Common myeloid progenitor, CD34-positive (primary cell): ENCODE data around the gene MTRF1.

Experiments
- CTCF ChIA-PET: fragments of 350-600 bp; sonication (Branson Sonifier 250); formaldehyde crosslinking; loops from one replicate; lab custom pipeline; 2021; ENCODE audit warnings: antibody characterized with exemption; lab: Charles Lee
- POLR2A ChIA-PET: fragments of 350-600 bp; sonication (Branson Sonifier 250); formaldehyde crosslinking; loops from one replicate; lab custom pipeline; 2021; ENCODE audit warnings: antibody characterized with exemption; lab: Charles Lee
- DNase-seq, 3 donors: peaks; one replicate each; pipeline versions ENCODE4 v3.0.0 to v3.0.0-alpha.2; 2013
- H3K27ac ChIP-seq, 2 experiments: 1 replicate in 1 of 2; 2 replicates in 1 of 2; pipeline ENCODE4 v1.7.0; 2013; ENCODE audit warnings: inconsistent platforms in 2 of 2, low read length in 2 of 2, mild to moderate bottlenecking in 2 of 2, low read depth in 1 of 2, moderate library complexity in 1 of 2; ENCODE audit not compliant: severe bottlenecking in 2 of 2, insufficient read depth in 1 of 2, poor library complexity in 1 of 2
- H3K27me3 ChIP-seq, 5 experiments: replicated peaks in 2 of 5; 1 replicate in 3 of 5; 2 replicates in 2 of 5; pipeline versions ENCODE4 v1.6.1 to v1.7.0; 2013; ENCODE audit warnings: low read length in 4 of 5, mild to moderate bottlenecking in 2 of 5, moderate library complexity in 2 of 5, inconsistent platforms in 1 of 5; ENCODE audit not compliant: insufficient read depth in 5 of 5, control insufficient read depth in 4 of 5
- H3K36me3 ChIP-seq, 4 experiments: 1 replicate in 2 of 4; 2 replicates in 2 of 4; pipeline versions ENCODE4 v1.6.1 to v1.7.0; 2013; ENCODE audit warnings: low read length in 3 of 4, control low read depth in 1 of 4, mild to moderate bottlenecking in 1 of 4; ENCODE audit not compliant: control insufficient read depth in 4 of 4, insufficient read depth in 4 of 4
- H3K4me1 ChIP-seq, 4 experiments: 1 replicate in 3 of 4; 2 replicates in 1 of 4; pipeline versions ENCODE4 v1.6.1 to v1.7.1; 2013; ENCODE audit warnings: low read length in 3 of 4, mild to moderate bottlenecking in 3 of 4, control low read depth in 1 of 4, inconsistent platforms in 1 of 4, moderate library complexity in 1 of 4; ENCODE audit not compliant: control insufficient read depth in 4 of 4, insufficient read depth in 4 of 4; ENCODE audit errors: control extremely low read depth in 1 of 4
- H3K4me3 ChIP-seq, 7 experiments: 1 replicate in 4 of 7; 2 replicates in 3 of 7; pipeline versions ENCODE4 v1.5.1 to v1.7.0; 2013; ENCODE audit warnings: mild to moderate bottlenecking in 7 of 7, low read length in 6 of 7, moderate library complexity in 6 of 7, inconsistent platforms in 2 of 7, low read depth in 2 of 7, control low read depth in 1 of 7; ENCODE audit not compliant: insufficient read depth in 4 of 7, control insufficient read depth in 1 of 7; ENCODE audit errors: extremely low read depth in 1 of 7
- H3K9me3 ChIP-seq, 5 experiments: 1 replicate in 4 of 5; 2 replicates in 1 of 5; pipeline versions ENCODE4 v1.6.1 to v1.7.1; 2013; ENCODE audit warnings: low read length in 4 of 5, mild to moderate bottlenecking in 2 of 5, inconsistent platforms in 1 of 5, low read depth in 1 of 5, moderate library complexity in 1 of 5; ENCODE audit not compliant: control insufficient read depth in 4 of 5, insufficient read depth in 2 of 5; ENCODE audit errors: control extremely low read depth in 1 of 5
- WGBS: methylation state at CpG from one replicate; pipeline ENCODE4 v1.1.5; 2013; ENCODE audit not compliant: insufficient coverage; 5-methylcytosine and 5-hydroxymethylcytosine counted together

Gene MTRF1

GRCh38 chr13:41259875-41260501 is 3.4 kb downstream of the MTRF1 start:
- ChIA-PET CTCF (interaction anchor here (0.9 to 1.3 kb wide), 2 partner anchors 11 to 16 kb away, joined by 3 read pairs; no protein-coding TSS in a partner anchor), POLR2A (interaction anchor here (0.6 kb wide), 1 partner anchor 10 kb away, joined by 3 read pairs; no protein-coding TSS in a partner anchor)
- Histone ChIP-seq H3K9me3 (no peaks in the 10 kb centered on the region), H3K36me3 (peaks cover 8 to 35% (median 18%) of the 10 kb centered on the region in 4 experiments), H3K4me3 (no peak overlapping the region), H3K4me1 (peaks cover 2 to 7% (median 6%) of the 10 kb centered on the region in 4 experiments), H3K27ac (no peak overlapping the region), H3K27me3 (no peaks in the 10 kb centered on the region)
- DNase-seq = no peak
- 95% methylated on average over 5 of the region's 6 CpGs for WGBS

GRCh38 chr13:41257535-41257934 is 5.8 kb downstream of the MTRF1 start:
- CTCF ChIA-PET = no interaction called here
- DNase-seq = no peak
- peaks cover 8 to 45% (median 29%) of the 10 kb centered on the region in 4 experiments for H3K36me3 ChIP-seq
- H3K9me3 ChIP-seq = no peaks in the 10 kb centered on the region
- peaks cover 0 to 1% (median 1%) of the 10 kb centered on the region in 4 experiments for H3K4me1 ChIP-seq
- H3K27ac ChIP-seq = no peak overlapping the region
- no peak overlapping the region for H3K4me3 ChIP-seq
- POLR2A ChIA-PET = no interaction called here
- no peaks in the 10 kb centered on the region for H3K27me3 ChIP-seq

GRCh38 chr13:41254902-41255301 is 8.5 kb downstream of the MTRF1 start:
- Histone ChIP-seq H3K27ac (no peak overlapping the region), H3K36me3 (peaks cover 11 to 55% (median 26%) of the 10 kb centered on the region in 4 experiments), H3K9me3 (no peaks in the 10 kb centered on the region), H3K4me3 (no peak overlapping the region), H3K27me3 (no peaks in the 10 kb centered on the region), H3K4me1 (no peaks in the 10 kb centered on the region)
- CTCF ChIA-PET = interaction anchor here (0.5 to 1.7 kb wide), 3 partner anchors 11 to 436 kb away, joined by 3 read pairs; no protein-coding TSS in a partner anchor
- POLR2A ChIA-PET = no interaction called here
- WGBS = no CpG with 5 or more reads among the region's 1 CpG
- no peak for DNase-seq

- Histone ChIP-seq H3K4me3 (no peak overlapping the region), H3K9me3 (no peaks in the 10 kb centered on the region), H3K27ac (no peak overlapping the region), H3K4me1 (no peaks in the 10 kb centered on the region), H3K36me3 (peaks cover 8 to 53% (median 30%) of the 10 kb centered on the region in 4 experiments), H3K27me3 (no peaks in the 10 kb centered on the region)
- CTCF ChIA-PET = interaction anchor here (1.0 kb wide), 1 partner anchor 375 kb away, joined by 3 read pairs; no protein-coding TSS in a partner anchor
- no peak for DNase-seq
- POLR2A ChIA-PET = no interaction called here
Observed at GRCh38 chr13:41250993-41251392, 12.4 kb downstream of the MTRF1 start.

- no peaks in the 10 kb centered on the region for H3K9me3 ChIP-seq
- no peak for DNase-seq
- H3K4me3 ChIP-seq = no peak overlapping the region
- no peaks in the 10 kb centered on the region for H3K4me1 ChIP-seq
- CTCF ChIA-PET = interaction anchor here (1.7 to 1.9 kb wide), 2 partner anchors 14 to 24 kb away, joined by 5 to 6 read pairs; no protein-coding TSS in a partner anchor
- POLR2A ChIA-PET = interaction anchor here (0.6 kb wide), 1 partner anchor 53 kb away, joined by 3 read pairs; no protein-coding TSS in a partner anchor
- peaks cover 6 to 38% (median 22%) of the 10 kb centered on the region in 4 experiments for H3K36me3 ChIP-seq
- 81% methylated on average over 4 of the region's 8 CpGs for WGBS
- no peak overlapping the region for H3K27ac ChIP-seq
- H3K27me3 ChIP-seq = no peaks in the 10 kb centered on the region
Observed at GRCh38 chr13:41246969-41247680, 16.3 kb downstream of the MTRF1 start.

- Histone ChIP-seq H3K27me3 (no peaks in the 10 kb centered on the region), H3K4me1 (no peaks in the 10 kb centered on the region), H3K4me3 (no peak overlapping the region), H3K27ac (no peak overlapping the region), H3K36me3 (peaks cover 3 to 31% (median 17%) of the 10 kb centered on the region in 4 experiments), H3K9me3 (no peaks in the 10 kb centered on the region)
- CTCF ChIA-PET = interaction anchor here (0.9 kb wide), 1 partner anchor 15 kb away, joined by 3 read pairs; no protein-coding TSS in a partner anchor
- WGBS = 100% methylated on average over 1 of the region's 3 CpGs
- DNase-seq = no peak
- POLR2A ChIA-PET = no interaction called here
Observed at GRCh38 chr13:41244556-41244955, 18.8 kb downstream of the MTRF1 start.

- Histone ChIP-seq H3K4me1 (no peaks in the 10 kb centered on the region), H3K4me3 (no peak overlapping the region), H3K36me3 (peaks cover 0 to 17% (median 10%) of the 10 kb centered on the region in 4 experiments), H3K27ac (no peak overlapping the region), H3K27me3 (no peaks in the 10 kb centered on the region), H3K9me3 (no peaks in the 10 kb centered on the region)
- 100% methylated on average over 4 of the region's 4 CpGs for WGBS
- POLR2A ChIA-PET = no interaction called here
- CTCF ChIA-PET = no interaction called here
- DNase-seq = no peak
Observed at GRCh38 chr13:41241626-41242025, 21.8 kb downstream of the MTRF1 start.
